Measurements from ENCODE around the gene INPP4B. TPM values are rescaled to one million over a fixed set of nuclear protein-coding genes. Genes with fewer than 3 reads are reported as not detected.

Gene INPP4B
- total RNA-seq, 1 experiment from 2014 or later, result 28.3 TPM

DNA sequence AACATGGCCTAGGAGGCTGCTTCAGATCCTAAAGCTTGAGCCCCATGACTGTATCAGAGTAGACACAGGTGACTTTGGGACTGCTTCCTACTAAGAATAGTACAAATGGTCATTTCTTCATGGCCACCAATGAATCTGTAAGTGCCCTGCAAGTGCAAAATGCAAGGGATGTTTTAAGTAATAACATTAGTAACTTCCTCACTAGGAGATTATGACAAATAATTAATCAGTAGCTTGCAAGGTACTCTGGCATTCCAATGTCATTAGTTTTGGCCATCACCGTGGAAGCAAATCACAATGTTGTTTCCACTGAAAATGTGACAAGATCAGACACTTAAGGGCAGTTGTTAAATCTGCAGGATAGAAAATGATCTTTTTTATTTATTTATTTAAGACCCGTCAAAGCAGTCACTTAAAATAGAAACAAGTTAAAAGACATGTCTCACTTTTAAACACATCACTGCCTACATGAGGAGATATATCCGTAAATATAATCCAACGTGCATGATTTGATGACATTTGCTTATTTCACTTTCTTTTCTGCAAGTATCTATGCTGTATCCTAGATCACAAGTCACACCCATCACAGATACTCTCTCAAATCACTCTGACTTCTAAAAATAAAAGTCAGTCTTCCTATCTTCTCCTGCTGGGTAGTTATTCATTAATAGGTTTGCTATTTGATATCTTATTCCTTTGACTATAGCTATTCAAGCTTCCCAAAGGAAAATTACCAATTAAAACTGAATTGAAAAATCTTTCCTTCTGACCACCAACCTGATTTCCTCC, 809.1 kb downstream of the INPP4B start:
- in situ Hi-C loops (cut with HindIII; ENCODE audit: low pct_unique_long_range_greater_than_20kb, low sequenced_read_pairs), result no loop called here
- peak; percentile 77 for DNase-seq (ENCODE audit: low read depth)

DNA sequence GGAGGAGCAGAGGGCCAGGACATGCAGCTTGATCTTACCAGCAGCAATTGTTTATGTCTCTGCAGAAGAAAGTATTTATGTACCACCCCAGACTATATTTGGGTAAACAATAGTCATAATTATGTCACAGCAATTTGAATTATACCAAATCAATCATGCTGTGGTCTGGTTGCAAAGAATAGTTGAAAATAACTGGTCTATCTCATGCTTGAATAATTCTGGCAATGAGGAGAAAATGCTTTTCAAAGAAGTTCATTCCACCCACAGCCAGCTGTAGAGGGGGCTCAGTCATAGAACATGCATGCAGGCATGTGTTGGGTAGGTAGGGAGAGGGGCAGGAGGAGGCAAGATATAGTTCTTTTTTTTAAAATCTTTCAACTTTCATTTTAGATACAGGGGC, 810.5 kb downstream of the INPP4B start:
- in situ Hi-C loops (cut with HindIII; ENCODE audit: low pct_unique_long_range_greater_than_20kb, low sequenced_read_pairs), result no loop called here
- no peak for DNase-seq (ENCODE audit: low read depth)

- DNase-seq (ENCODE audit: low read depth), result no peak
- in situ Hi-C loops (cut with HindIII; ENCODE audit: low pct_unique_long_range_greater_than_20kb, low sequenced_read_pairs), result no loop called here
These were observed 812.0 kb downstream of the INPP4B start for GRCh38 chr4:142034101-142034500.

DNA sequence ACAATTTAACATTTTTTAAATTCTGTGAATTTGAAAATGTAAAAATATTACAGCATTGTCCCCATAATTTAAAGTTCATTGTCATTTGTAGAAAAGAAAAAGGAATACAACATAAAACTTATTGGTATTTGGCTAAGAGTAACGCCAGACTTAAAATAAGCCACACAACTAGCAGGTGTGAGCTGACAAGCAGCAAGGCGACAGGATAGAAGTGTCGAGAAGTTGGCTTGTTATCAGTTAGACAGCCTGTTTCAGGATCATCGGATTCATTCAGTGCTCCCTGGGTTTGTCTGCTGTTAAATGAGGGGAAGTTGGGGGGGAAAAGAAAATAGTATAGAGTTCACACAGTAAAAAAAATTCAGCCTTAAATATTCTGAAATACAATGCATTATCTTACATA, 816.1 kb downstream of the INPP4B start:
- in situ Hi-C loops (cut with HindIII; ENCODE audit: low pct_unique_long_range_greater_than_20kb, low sequenced_read_pairs), result no loop called here
- DNase-seq (ENCODE audit: low read depth), result no peak

GRCh38 chr4:142021761-142022160, 824.3 kb downstream of the INPP4B start:
- no peak for DNase-seq (ENCODE audit: low read depth)

GRCh38 chr4:142021181-142021580, 824.9 kb downstream of the INPP4B start:
- in situ Hi-C loops (cut with HindIII; ENCODE audit: low pct_unique_long_range_greater_than_20kb, low sequenced_read_pairs), result no loop called here
- DNase-seq (ENCODE audit: low read depth), result no peak

More at GRCh38 chr4:142021761-142022160, 824.3 kb downstream of the INPP4B start:
- in situ Hi-C loops (cut with HindIII; ENCODE audit: low pct_unique_long_range_greater_than_20kb, low sequenced_read_pairs), result no loop called here

DNA sequence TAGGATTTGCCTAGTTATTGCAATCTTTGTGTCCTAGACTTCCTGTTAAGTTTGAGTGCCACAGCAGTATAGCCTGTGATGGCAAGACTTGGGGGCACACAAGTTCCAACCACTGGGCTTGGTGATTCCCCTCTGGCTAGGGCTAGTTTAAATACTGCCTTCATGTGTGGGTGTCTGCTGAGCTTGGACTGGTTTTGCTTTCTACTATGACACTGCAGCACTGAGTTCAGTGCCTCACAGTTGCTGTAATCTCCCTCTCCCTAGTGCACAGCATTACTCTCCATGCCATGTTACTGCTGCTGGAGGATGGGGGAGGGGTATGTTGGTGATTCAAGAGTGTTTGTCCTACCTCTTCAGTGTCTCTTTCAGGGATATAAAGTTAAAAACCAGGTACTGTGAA, 830.1 kb downstream of the INPP4B start:
- DNase-seq (ENCODE audit: low read depth), result no peak
- in situ Hi-C loops (cut with HindIII; ENCODE audit: low pct_unique_long_range_greater_than_20kb, low sequenced_read_pairs), result no loop called here

GRCh38 chr4:142009751-142010150, 836.4 kb downstream of the INPP4B start:
- no peak for DNase-seq (ENCODE audit: low read depth)
- in situ Hi-C loops (cut with HindIII; ENCODE audit: low pct_unique_long_range_greater_than_20kb, low sequenced_read_pairs), result no loop called here

DNA sequence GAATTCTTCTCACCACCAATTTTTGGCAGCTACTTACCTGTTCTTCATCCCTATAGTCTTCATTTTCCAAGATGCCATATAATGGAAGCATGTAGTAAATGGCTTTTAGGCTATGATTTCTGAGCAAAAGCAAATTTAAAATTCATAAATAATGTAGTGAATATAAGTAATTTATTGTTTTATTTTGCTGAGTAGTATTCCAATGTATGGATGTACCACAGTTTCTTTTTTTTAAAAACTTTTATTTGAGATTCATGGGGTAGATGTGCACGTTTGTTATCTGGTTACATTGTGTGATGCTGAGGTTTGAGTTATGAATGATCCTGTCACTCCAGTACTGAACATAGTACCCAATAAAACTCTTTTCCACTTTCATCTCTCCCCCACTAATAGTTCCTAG, 840.6 kb downstream of the INPP4B start:
- in situ Hi-C loops (cut with HindIII; ENCODE audit: low pct_unique_long_range_greater_than_20kb, low sequenced_read_pairs), result no loop called here
- DNase-seq (ENCODE audit: low read depth), result no peak

DNA sequence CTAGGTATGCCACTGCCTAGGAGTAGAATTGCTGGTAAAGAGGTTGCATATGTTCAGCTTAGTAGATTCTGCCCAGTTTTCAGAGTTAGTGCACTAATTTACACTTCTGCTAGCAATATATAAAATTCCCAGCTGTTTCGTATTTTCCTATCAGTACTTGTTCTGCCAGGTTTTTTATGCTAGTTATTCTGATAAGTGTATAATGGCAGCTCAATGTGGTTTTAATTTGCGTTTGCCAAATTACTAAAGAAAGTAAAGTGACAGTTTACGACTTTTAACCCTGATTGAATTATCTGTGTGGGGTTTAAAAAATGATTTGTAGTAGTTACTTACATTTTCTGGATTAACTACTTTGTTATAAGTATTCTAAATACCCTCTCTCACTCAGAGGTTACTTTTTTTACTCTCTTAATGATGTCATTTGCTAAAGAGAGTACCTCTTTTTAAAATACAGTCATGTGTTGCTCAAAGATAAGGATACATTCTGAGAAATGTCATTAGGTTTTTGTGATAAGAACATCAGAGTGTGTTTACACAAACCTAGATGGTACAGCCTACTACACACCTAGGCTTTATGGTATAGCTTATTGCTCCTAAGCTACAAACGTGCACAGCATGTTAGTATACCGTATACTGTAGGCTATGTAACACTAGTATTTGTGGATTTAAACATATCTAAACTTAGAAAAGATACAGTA, 846.5 kb downstream of the INPP4B start:
- in situ Hi-C loops (cut with HindIII; ENCODE audit: low pct_unique_long_range_greater_than_20kb, low sequenced_read_pairs), result no loop called here
- DNase-seq (ENCODE audit: low read depth), result no peak

DNA sequence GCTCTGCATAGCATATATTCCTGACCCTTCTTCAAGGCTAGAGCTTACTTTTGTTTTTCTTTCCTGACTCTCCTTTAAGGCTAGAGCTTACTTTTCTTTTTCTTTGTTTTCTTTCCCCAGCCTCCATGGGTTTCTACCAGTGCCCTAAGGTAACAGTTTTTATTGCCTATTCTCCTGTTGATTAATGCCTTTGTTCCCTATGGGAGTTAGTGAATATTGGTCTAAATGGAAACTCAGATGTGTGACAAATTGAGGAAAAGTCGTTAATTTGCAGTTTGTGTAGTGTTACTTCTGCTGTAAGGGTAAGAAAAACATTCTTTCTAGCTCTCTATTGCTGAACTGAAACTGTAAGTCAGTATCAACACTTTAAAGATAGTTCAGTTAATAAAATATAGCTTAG, 851.0 kb downstream of the INPP4B start:
- in situ Hi-C loops (cut with HindIII; ENCODE audit: low pct_unique_long_range_greater_than_20kb, low sequenced_read_pairs), result no loop called here
- DNase-seq (ENCODE audit: low read depth), result no peak

GRCh38 chr4:141977433-141977832, 868.7 kb downstream of the INPP4B start:
- in situ Hi-C loops (cut with HindIII; ENCODE audit: low pct_unique_long_range_greater_than_20kb, low sequenced_read_pairs), result no loop called here
- no peak for DNase-seq (ENCODE audit: low read depth)

All from Caki2 (cell line).